ENCODE measurements around the gene NAA50.

NAA50 gene

DNA sequence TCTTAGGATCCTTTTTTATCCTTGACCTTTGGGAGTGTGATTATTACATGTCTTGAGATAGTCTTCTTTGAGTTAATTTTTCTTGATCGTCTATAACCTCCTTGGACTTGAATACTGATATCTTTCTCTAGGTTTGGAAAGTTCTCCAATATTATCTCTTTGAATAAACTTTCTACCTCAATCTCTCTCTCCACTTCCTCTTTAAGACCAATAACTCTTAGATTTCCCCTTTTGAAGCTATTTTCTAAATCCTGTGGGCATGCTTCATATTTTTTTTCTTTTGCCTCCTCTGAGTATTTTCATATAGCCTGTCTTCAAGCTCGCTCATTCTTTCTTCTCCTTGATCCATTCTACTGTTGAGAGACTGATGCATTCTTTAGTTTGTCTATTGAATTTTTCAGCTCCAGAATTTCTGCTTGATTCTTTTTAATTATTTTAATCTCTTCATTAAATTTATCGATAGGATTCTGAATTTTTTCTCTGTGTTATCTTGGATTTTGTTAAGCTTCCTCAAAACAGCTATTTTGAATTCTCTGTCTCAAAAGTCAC lies 61.7 kb downstream of the NAA50 start:
- DNase-seq, result no peak

DNA sequence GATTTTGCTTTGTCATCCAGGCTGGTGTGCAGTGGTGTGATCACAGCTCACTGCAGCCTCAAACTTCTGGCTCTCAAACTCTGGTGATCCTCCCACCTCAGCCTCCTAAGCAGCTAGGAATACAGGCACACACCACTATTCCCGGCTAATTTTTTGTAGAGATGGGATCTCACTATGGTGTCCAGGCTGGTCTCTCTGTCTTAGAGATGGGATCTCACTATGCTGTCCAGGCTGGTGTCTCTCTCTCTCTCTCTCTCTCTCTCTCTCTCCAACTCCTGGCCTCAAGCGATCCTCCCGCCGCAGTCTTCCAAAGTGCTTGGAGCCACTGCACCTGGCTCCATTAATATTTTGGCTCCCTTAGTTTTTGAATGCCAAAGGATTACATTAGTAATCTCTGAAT lies 67.3 kb downstream of the NAA50 start:
- no peak for DNase-seq

DNA sequence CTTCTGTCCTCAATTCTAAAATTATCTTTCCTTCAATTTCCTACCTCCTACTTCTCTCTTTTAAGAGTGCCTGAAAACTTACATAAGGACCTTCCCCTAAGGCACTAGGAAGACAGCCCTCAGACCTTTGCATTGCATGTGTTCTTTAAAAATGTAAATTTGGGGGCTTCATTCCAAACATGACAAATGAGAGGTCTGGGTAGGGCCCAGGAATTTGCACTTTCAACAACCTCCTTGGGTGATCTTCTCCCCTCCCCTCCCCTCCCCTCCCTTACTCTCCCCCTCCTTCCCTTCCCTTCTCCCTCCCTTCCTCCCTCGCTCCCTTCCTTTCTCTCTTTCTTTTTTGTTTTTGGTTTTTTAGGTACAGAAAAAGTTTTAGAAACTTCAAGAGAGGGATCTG lies 68.3 kb downstream of the NAA50 start:
- DNase-seq, result no peak

DNA sequence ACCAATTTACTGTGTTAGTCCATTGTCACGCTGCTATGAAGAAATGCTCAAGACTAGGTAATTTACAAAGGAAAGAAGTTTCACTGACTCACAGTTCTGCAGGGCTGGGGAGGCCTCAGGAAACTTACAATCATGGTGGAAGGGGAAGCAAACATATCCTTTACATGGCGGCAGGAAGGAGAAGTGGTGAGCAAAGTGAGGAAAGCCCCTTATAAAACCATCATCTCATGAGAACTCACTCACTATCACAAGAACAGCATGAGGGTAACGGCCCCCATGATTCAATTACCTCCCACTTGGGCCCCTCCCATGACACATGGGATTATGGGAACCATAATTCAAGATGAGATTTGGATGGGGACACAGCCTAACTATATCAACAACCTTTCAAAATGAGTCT lies 69.8 kb downstream of the NAA50 start:
- no peak for DNase-seq

DNA sequence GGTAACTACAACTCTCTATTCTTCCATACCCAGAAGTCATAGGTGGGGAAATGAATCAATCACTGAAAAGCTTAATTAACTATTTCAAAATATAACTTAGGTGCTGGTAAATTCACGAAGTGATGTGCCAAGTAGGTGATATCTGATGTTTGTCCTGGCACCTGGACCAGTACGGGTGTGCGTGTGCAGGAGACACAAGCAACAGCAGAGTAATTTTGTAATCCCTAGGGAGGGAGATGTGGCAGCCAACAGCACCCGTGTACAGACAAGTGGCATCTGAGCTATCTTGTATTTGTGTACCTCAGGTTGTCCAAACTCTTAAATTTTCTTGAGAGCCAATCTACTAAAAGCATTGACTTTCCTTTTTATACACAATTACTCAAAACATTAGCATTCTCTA lies 72.5 kb downstream of the NAA50 start:
- no peak for DNase-seq

DNA sequence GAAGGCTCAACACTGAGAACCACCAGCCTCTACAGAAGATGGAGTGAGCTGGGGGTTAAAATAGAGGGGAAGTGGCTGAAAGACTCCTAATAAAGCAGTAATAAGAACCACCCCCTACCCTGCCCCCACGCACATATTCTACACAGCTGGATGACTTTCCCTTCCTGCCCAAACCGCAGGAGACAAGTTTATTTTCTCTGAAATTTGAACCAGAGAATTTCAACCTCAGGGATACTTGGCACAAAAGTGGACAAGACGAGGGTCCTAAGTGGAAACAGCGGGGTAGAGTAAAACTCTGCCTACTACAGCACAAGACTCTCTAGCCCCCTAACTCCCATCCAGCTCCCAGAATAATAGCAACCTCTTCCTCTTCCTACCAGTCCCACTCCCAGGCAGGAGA lies 78.0 kb downstream of the NAA50 start:
- DNase-seq, result no peak
